Endothelial cell (in vitro differentiated cells): ENCODE data around the gene GBP6. TPM values are rescaled to one million over a fixed set of nuclear protein-coding genes. Genes with fewer than 3 reads are reported as not detected.

Experiments used
- DNase-seq: peaks from one replicate; pipeline ENCODE4 v3.0.0; 2021; ENCODE audit warnings: low spot score
- H3K27ac Mint-ChIP-seq: one replicate; pipeline ENCODE4 v1.8.0; 2021; ENCODE audit warnings: mixed read lengths, inconsistent platforms; ENCODE audit not compliant: unreplicated experiment
- H3K27me3 Mint-ChIP-seq: one replicate; pipeline ENCODE4 v1.8.0; 2021; ENCODE audit warnings: mild to moderate bottlenecking, moderate library complexity, mixed read lengths, inconsistent platforms; ENCODE audit not compliant: unreplicated experiment
- H3K36me3 Mint-ChIP-seq: one replicate; pipeline ENCODE4 v1.8.0; 2021; ENCODE audit warnings: mild to moderate bottlenecking, low read depth, mixed read lengths, inconsistent platforms; ENCODE audit not compliant: unreplicated experiment
- H3K4me1 Mint-ChIP-seq: one replicate; pipeline ENCODE4 v1.8.0; 2021; ENCODE audit warnings: mild to moderate bottlenecking, mixed read lengths, inconsistent platforms; ENCODE audit not compliant: unreplicated experiment
- H3K4me3 Mint-ChIP-seq: one replicate; pipeline ENCODE4 v1.8.0; 2021; ENCODE audit warnings: mild to moderate bottlenecking, mixed read lengths, inconsistent platforms; ENCODE audit not compliant: unreplicated experiment
- H3K9me3 Mint-ChIP-seq: one replicate; pipeline ENCODE4 v1.8.0; 2021; ENCODE audit warnings: mixed read lengths, inconsistent platforms; ENCODE audit not compliant: unreplicated experiment
- CTCF ChIP-seq: fragments of 200-600 bp; sonication (generic); IDR thresholded peaks from one replicate; pipeline ENCODE4 v1.5.0; 2021; ENCODE audit warnings: antibody characterized with exemption; ENCODE audit not compliant: unreplicated experiment
- long read RNA-seq: library from polyadenylated mRNA; unstranded; transcript quantifications from one replicate; pipeline ENCODE4 v2.0.0, GENCODE V29; 2020; ENCODE audit not compliant: unreplicated experiment
- total RNA-seq: library from RNA; stranded (reverse); fragmentation: NEBNext Ultra II Directional; extraction: Animal tissue kit (Norgen Biotek cat#: 25700); gene quantifications from one replicate; pipeline ENCODE4 v1.2.1, GENCODE V29; 2021; ENCODE audit not compliant: unreplicated experiment

Gene GBP6, protein sequence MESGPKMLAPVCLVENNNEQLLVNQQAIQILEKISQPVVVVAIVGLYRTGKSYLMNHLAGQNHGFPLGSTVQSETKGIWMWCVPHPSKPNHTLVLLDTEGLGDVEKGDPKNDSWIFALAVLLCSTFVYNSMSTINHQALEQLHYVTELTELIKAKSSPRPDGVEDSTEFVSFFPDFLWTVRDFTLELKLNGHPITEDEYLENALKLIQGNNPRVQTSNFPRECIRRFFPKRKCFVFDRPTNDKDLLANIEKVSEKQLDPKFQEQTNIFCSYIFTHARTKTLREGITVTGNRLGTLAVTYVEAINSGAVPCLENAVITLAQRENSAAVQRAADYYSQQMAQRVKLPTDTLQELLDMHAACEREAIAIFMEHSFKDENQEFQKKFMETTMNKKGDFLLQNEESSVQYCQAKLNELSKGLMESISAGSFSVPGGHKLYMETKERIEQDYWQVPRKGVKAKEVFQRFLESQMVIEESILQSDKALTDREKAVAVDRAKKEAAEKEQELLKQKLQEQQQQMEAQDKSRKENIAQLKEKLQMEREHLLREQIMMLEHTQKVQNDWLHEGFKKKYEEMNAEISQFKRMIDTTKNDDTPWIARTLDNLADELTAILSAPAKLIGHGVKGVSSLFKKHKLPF
- total RNA-seq, result 0.26 TPM
- long read RNA-seq, result 0 reads

- Mint-ChIP-seq H3K9me3 (no peaks in the 10 kb centered on the region), H3K36me3 (no peaks in the 10 kb centered on the region), H3K27ac (no peak within 1 kb of the TSS), H3K4me1 (peaks cover 11% of the 10 kb centered on the region), H3K27me3 (peaks cover 3% of the 10 kb centered on the region), H3K4me3 (no peak within 1 kb of the TSS)
- no peak for DNase-seq
- TF ChIP-seq CTCF, result no peak
These were observed at the start of gene GBP6 for GRCh38 chr1:89363638-89364536. Gene GBP6 (plus strand): TSS chr1:89364059. CDS start chr1:89368552, 4,493 bp downstream.

- no peaks in the 10 kb centered on the region for H3K36me3 Mint-ChIP-seq
- H3K4me1 Mint-ChIP-seq, result no peaks in the 10 kb centered on the region
- no peak for DNase-seq
- peaks cover 2% of the 10 kb centered on the region for H3K27me3 Mint-ChIP-seq
- peaks cover 9% of the 10 kb centered on the region for H3K9me3 Mint-ChIP-seq
- no peak for TF ChIP-seq CTCF
- H3K27ac Mint-ChIP-seq, result no peak overlapping the region
- H3K4me3 Mint-ChIP-seq, result no peak overlapping the region
These were observed 41.5 kb upstream of the GBP6 start for GRCh38 chr1:89322402-89322801.

- Mint-ChIP-seq H3K36me3 (no peaks in the 10 kb centered on the region), H3K9me3 (no peaks in the 10 kb centered on the region), H3K4me1 (peaks cover 10% of the 10 kb centered on the region), H3K27ac (no peak overlapping the region), H3K4me3 (no peak overlapping the region), H3K27me3 (peaks cover 3% of the 10 kb centered on the region)
- DNase-seq, result no peak
- TF ChIP-seq CTCF, result no peak
These were observed 32.0 kb upstream of the GBP6 start for GRCh38 chr1:89331890-89332289.

GRCh38 chr1:89332461-89332860, 31.4 kb upstream of the GBP6 start:
- Mint-ChIP-seq H3K27ac (no peak overlapping the region), H3K27me3 (peaks cover 3% of the 10 kb centered on the region), H3K4me1 (peaks cover 10% of the 10 kb centered on the region), H3K36me3 (no peaks in the 10 kb centered on the region), H3K9me3 (no peaks in the 10 kb centered on the region), H3K4me3 (no peak overlapping the region)
- DNase-seq, result no peak
- no peak for TF ChIP-seq CTCF
